HG03521 (cell line): ENCODE results near the gene LRTM2.

ENCODE experiments used
- ATAC-seq: cut with Tn5 transposase; IDR thresholded peaks from one replicate; pipeline ENCODE4 v1.9.1; 2021; ENCODE audit warnings: mild to moderate bottlenecking, moderate library complexity; ENCODE audit not compliant: unreplicated experiment

Gene LRTM2

GRCh38 chr12:1857821-1858220 is 37.5 kb downstream of the LRTM2 start:
- no peak for ATAC-seq

GRCh38 chr12:1858456-1858855 is 38.1 kb downstream of the LRTM2 start:
- no peak for ATAC-seq

- ATAC-seq, result no peak
These were observed 39.3 kb downstream of the LRTM2 start for GRCh38 chr12:1859643-1860042.

GRCh38 chr12:1862973-1863372 is 42.6 kb downstream of the LRTM2 start:
- no peak for ATAC-seq

- no peak for ATAC-seq
These were observed 43.5 kb downstream of the LRTM2 start for GRCh38 chr12:1863823-1864222.

GRCh38 chr12:1864456-1864855 is 44.1 kb downstream of the LRTM2 start:
- no peak for ATAC-seq

GRCh38 chr12:1864867-1865266 is 44.5 kb downstream of the LRTM2 start:
- ATAC-seq, result no peak

- ATAC-seq, result no peak
These were observed 45.0 kb downstream of the LRTM2 start for GRCh38 chr12:1865284-1865866.

- ATAC-seq, result no peak
These were observed 48.8 kb downstream of the LRTM2 start for GRCh38 chr12:1869145-1869544.

- ATAC-seq, result no peak
These were observed 49.7 kb downstream of the LRTM2 start for GRCh38 chr12:1870086-1870485.

- ATAC-seq, result no peak
These were observed 50.9 kb downstream of the LRTM2 start for GRCh38 chr12:1870998-1871917.

GRCh38 chr12:1872001-1872400 is 51.6 kb downstream of the LRTM2 start:
- ATAC-seq, result no peak

- ATAC-seq, result no peak
These were observed 52.1 kb downstream of the LRTM2 start for GRCh38 chr12:1872448-1872847.

GRCh38 chr12:1873531-1874510 is 53.5 kb downstream of the LRTM2 start:
- no peak for ATAC-seq

GRCh38 chr12:1875608-1876007 is 55.2 kb downstream of the LRTM2 start:
- no peak for ATAC-seq

- no peak for ATAC-seq
These were observed 55.7 kb downstream of the LRTM2 start for GRCh38 chr12:1876086-1876485.

- ATAC-seq, result no peak
These were observed 57.0 kb downstream of the LRTM2 start for GRCh38 chr12:1877169-1877878.

GRCh38 chr12:1878214-1878613 is 57.8 kb downstream of the LRTM2 start:
- no peak for ATAC-seq

GRCh38 chr12:1878695-1879094 is 58.3 kb downstream of the LRTM2 start:
- ATAC-seq, result no peak

- no peak for ATAC-seq
These were observed 59.3 kb downstream of the LRTM2 start for GRCh38 chr12:1879633-1880032.
